HG02884 (cell line): Measurements from ENCODE around the gene ERG.

Source experiments
- ATAC-seq: cut with Tn5 transposase; IDR thresholded peaks from one replicate; pipeline ENCODE4 v1.9.1; 2021; ENCODE audit warnings: mild to moderate bottlenecking, moderate library complexity; ENCODE audit not compliant: unreplicated experiment

The ERG gene

DNA sequence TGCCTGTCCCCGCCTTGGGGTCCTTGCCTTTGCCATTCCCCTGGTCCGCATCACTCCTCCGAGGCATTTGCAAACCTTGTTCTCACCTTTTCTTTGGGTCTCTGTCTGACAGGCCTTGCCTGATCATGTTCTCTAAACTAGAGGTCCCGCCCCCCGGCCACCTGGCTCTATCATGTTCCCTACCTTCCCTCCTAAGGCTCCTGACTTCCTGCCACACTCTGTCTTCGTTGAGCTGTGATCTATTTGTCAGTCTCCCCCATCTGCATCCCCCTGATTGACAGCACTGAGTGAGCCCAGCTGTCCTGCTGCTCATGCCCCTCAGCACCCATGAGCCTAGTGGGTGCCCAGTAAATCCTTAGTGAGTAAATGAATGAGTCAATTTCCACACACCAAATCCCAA is 22.8 kb downstream of the ERG start:
- no peak for ATAC-seq

DNA sequence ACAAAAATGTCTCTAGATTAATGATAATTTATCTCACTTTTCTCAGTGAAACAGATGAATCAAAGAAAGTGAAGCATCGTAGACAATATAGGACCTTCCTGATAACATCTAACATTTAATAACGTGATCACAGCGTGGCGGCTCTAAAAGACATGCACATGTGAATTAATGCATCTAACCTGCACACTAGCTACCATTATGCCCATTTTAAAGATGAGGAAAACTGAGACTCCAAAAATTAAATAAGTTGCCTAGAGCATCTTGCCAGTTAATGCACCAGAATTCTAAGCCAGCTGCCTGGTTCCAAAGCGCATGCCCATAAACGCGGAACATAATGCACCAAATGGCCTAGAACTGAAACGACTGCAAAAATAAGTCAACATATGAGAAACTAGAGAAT is 23.5 kb downstream of the ERG start:
- ATAC-seq, result no peak

DNA sequence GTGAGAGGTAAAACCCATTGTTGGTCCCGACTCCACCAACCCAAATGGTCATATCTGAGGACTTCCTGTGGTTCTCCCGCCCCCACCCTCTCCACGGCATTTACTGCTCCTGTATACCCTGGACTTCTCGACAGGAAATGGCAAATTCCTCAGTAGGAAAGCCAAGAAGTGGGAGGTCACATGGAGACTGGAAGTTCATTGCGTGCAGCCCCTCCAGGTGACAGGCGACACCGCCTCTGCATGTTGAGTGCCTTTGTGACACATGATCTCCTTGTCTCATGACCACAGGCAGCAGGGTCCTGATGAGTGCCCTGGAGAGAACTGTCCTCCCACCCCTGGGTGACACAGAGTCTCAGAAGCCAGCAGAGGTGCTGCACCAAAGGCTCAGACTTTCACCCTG is 24.2 kb downstream of the ERG start:
- ATAC-seq, result no peak

DNA sequence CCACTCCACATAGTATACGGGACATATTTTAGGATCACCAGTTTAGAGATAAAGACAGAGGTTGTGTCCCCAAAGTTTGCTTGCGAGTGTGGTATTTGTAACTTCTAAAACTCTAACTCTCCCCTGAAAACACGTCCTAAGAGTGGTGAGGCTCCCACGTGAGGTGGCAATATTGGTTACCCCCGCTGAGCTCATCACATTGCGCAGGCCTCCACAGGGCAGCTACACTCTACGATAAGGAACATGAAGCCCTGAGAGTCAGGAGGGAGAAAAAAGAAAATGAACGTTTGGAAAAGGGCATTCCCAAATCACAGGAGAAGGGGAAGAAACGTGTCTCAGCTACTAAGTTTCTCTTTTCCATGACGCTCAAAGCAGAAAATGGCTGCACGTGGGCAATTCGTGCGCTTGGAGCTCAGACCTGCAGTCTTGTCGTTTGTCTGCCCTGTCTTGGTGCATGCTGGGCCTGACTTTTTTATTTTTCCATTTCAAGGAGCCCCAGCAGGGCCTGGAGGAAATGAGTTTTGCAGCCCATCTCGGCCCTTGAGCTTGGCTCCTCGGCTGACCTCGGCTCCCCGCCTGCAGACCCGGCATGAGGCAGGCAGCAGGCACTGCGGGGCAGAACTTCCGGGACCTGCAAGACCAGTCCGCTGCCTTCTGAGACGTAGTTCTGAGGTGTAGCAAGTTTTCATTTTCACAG is 25.7 kb downstream of the ERG start:
- no peak for ATAC-seq

DNA sequence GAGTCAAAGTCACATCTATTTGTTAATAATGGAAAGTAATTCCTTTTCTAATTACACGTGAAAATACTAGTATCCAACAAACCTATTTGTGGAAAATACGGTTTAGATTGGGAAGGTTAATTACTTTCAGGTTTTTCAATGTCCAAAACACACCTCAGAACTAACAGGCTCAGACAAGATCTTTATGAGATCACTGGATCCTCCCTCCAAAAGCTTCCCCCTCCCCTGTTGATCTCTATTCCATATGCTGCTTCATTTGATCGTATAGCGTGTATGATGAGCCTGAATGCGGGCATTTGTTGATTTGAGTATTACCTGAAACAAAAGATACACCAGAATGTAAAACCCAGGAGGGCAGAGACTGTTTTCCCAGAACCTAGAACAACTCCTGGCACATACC is 26.5 kb downstream of the ERG start:
- no peak for ATAC-seq

DNA sequence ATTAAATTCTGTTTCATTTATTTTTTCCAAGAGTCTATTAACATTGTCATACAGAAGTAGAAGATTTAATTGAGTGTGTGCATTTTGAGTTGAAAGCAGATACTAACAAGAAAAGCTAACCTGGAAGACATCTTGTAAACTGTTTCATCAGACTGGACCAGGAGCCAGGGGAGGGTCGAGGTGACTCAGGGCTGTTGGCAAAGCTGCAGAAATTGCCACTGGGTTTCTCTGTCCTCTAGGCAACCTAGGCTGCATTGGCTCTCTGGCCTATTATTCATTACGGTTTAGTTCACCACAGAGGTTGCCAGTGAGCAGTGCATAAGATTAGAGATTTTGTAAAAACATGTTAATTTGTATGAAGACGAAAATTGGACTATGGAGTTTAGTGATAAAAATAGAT is 27.5 kb downstream of the ERG start:
- ATAC-seq, result no peak

DNA sequence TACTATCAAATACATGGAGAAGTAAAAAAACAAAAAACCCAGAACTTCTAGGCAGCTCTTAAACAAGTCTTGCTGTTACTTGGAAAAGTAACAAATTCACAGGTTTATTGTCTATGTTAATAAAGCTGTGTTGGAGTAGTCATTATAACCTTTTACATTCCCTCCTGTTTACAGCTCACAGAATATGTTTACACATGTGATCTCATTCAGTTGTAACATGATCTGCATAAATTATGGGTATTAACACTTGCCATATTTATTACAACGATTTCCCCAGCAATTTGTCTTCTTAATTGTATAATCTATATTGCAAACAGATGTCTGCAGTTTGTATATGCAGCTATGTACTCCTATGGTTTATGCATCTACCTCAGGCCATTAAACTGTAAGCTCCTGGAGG is 28.6 kb downstream of the ERG start:
- ATAC-seq, result no peak

DNA sequence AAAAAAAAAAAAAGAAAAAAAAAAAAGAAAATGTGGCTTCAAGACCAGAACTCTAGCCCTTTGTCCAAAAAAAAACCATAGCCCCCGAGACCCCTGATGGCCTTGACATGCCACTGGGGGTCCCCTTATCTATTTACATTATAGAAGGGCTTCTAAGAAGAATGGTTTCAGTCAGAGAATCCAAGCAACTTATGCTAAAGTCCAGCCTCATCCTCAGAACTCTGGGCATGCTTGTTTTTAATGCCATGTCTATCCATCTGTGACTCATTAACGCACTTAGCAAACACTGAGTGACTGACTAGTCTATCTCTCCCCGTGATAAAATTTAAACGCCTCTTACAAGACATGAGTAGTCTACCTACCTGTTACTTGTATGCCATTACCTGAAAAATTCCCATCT is 29.3 kb downstream of the ERG start:
- no peak for ATAC-seq

DNA sequence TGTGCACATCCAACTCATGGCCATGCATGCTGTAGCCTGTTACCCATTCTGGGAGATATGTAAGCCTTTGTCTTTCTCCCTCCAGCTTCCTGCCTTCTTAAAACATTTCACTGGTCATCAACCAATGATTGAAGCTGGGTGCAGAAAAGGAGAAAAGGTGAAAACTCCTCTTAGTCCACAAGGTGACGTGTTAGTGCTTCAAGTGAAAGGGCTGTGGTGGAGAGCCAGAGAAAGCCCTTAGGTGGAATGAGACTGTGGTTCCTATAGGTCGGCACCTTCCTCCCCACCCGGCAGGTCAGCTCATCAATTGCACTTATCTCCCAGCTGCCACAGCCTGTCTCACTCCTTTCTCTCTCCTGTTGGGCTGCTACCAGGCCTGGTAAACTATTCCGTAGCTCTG is 30.4 kb downstream of the ERG start:
- no peak for ATAC-seq

DNA sequence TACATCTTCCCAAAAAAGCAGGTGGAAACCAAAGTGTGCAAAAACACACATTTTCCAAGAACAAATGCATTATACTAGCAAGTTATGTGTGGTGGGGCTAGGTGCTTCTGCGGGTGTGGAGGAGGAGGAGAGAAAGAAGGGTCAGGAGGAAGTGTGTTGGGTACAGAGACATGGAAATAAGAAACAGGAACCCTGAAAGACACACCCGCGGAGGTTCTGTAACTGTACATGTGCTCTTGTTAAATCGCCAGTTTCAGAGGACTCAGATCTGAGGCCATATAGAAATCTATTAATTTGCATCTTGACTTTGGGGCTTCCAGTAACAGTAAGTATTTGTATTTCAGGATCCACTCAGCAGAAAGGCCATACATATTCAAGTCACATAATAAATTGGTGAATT is 30.9 kb downstream of the ERG start:
- ATAC-seq, result no peak

DNA sequence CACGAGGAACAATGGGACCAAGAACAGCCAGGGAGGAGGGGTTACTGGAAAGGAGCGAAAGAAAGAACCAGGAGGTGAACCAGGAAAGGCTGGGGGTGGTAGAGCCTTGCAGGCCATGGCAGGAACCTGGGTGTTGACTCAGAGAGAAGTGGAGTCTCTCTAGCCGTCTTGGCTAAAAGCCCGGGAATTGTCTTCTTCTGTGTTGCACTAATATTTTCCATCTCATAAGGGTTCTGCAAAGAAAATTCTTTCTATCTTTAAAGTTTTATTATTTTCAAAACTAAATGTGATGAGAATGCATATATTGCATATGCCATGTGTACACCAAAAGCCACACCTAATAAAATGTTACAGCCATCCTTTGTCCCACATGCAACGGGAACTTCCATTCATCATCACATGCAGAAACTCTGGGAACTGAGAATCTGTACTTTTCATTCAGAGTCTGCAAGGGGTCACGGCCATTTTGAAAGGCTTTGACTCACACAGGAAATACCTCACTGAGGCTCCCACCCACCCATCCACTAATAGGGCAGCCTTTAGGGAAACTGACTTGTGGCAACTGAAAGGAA is 38.0 kb downstream of the ERG start:
- ATAC-seq, result no peak

DNA sequence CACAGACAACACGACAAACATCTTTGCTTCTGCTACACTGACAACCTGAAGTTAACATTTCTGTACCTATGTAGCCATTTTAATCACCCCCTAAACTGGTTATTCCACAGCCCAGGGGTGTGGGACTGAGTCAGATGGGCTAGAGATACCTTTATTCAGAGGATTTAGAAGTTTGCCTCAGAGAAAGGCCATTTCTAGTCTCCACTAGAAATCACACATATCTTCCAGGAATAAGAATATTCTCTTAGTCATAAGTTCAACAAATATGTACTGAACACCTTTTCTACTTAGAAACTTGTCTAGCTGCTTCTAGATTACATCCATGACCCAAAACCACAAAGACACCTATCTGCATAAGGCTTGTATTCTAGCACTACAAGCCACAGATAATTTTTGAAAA is 38.8 kb downstream of the ERG start:
- ATAC-seq, result no peak

DNA sequence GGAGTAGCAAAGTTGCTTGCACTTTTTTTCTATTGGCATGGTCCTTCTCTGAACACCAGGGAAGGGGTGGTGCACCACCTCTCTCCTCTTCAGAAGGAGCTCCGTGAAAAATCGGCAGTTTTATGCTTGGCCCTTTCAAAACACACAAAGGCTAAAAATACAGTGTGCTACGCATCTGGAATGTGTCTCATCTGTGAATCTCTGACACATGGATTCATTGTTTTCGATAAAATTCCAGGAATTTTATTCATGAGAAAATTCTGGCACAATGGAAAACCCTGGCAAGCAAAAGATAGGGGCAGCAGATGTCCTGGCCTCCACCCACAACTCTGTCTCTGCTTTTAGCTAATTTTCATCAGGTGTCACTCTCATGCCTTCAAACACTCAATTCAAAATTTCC is 42.9 kb downstream of the ERG start:
- ATAC-seq, result no peak

DNA sequence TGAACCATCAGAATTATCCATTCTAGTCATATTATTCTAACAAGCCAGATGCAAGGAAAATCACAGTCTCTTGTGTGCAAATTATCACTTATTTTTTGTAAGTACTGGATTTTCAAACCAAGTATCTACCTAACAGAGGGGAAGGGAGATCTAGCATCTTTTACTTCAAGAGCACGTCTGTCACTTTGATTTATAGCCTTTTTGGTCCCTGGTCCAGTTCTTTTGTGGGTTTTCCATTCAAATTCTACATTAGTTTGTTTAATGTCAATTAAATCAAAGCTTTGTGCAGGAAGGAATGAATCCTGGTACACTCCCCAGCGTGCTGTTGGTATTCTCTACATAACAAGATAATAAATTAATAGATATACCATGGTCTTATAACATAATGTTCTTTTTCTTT is 43.6 kb downstream of the ERG start:
- no peak for ATAC-seq

DNA sequence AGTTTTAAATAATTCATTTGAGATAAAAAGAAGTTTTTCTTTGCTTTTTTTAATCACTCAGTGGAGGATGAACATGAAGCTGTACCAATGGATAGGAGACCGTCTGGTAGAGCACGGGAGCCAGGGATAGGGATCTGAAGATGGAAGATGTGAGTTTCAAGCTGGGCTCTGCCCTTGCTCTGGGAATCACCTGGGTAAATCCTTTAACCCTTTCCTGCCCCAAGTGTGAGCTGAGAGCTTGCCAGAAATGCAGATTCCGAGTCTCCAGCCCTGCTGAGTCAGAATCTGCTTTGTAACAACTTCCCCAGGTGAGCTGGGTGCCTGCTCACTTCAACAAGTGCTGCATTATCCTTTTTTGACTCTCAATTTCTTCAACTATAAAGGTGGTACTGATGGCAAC is 44.1 kb downstream of the ERG start:
- no peak for ATAC-seq

DNA sequence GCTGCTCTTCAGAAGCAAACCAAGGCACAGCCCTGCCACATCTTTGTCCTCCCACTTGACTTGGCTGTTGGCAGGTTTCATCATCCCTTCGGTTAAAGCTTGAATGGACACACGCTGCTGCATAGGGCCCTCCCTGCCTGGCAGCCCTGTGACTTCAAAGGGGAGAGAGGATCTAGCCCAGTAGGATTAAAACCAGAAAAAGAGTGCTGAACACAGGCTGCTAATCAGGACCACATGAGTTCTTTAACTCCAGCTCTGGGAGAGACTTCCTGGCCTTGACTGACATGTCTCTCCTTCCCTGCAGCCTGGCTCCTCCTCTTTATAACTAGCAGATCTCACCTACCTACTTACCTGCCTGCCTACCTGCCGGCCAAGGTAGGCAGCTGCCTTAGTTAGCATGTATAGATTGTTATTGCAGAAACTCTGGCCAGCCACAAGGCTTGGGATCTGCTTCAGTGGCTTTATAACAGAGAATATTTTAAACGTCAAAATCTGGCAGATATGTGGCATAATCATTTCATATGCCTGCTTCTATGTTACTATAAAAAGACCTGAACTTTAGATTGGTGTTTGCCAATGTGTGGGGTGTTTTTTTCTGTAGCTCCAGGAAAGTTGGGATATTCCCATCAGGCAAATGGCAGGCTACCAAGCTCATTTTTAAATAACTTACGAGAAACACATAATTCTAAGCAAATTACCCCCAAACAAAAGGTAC is 49.4 kb downstream of the ERG start:
- no peak for ATAC-seq

DNA sequence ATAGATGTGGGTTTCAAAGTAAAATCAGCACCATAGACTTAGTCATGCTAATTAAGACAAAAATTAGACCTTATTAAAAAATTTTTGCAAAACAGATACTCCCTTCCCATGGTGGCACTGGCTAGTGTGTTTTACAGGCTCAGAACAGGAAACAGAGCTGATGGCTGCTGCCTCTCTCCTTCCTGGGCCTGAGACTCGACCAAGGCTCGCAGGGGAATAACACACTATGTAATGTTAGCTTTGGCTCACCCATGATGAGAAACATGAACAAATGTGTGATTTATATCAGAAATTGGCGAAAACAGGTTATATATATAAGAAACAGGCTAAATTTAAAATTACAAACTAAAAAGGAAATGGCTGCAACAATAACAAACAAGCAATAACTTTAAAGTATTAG is 50.7 kb downstream of the ERG start:
- ATAC-seq, result no peak

DNA sequence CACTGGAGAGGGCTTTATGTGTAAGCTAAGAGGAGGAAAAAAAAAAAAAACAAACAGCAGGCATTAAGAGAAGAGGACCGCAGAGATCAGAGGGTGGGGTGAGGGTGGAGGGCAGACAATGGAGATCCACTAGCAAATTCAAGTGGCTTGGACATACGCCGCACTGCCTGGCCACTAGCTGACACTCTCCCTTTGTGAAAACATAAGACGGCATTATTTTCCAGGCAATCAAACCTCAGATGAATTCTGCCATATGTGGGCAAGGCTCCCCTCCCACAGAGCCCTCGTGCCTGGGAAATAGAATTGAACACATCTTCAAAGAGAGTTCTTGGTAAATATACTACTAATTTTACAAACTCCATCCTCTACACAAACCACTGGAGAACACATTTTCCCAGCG is 53.6 kb downstream of the ERG start:
- no peak for ATAC-seq

DNA sequence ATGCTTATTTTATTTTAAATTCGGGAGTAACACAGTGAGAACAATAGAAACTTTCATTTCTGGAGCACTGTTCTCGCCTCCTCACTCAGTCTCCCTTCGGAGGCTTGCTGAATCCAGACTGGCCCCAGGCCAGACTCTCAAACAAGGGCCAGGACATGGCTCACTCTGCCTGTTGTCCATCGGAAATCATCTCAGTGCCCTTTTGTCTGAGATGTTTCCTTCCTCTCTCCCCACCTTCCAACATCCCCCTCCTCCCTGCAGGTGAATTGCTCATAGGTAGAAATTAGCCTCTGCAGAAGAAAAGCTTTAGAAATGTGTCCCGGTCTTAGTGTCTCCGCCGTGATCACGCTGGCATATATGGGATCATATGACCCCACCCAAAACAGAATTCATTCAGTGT is 55.2 kb downstream of the ERG start:
- no peak for ATAC-seq

DNA sequence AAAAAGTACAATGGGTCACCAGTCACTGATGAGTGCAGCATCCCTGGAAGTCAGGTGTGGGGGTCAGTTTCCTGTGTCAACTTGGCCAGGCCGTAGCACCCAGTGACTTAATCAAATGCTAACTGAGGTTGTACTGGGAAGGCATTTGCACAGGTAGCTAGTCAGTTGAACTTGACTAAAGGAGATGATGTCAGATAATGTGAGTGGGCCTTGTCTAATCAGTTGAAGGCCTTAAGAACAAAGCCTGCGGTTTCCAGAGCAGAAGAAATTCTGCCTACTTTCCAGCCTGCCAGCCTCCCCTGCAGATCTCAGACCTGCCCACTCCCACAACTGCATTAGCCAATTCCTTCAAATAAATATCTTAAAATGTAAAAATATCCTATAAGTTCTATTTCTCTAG is 57.1 kb downstream of the ERG start:
- ATAC-seq, result no peak

DNA sequence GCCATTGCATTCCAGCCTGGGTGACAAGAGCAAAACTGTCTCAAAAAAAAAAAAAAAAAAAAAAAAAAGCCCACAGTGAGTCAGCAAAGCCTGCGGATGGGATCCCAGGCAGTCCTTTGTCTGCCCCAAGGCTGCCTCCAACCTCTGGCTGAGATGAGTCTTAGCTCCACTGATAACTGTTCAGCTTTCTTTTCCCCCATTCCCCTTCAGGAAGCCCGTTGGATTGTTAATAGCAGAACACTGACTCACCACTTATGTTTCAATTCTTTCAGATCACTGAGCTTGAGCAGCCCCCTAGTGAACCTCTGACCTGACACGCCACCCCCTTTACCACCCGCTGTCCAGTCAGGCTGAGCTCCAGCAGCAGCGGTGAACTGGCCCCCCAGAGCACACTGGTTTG is 57.5 kb downstream of the ERG start:
- ATAC-seq, result no peak

DNA sequence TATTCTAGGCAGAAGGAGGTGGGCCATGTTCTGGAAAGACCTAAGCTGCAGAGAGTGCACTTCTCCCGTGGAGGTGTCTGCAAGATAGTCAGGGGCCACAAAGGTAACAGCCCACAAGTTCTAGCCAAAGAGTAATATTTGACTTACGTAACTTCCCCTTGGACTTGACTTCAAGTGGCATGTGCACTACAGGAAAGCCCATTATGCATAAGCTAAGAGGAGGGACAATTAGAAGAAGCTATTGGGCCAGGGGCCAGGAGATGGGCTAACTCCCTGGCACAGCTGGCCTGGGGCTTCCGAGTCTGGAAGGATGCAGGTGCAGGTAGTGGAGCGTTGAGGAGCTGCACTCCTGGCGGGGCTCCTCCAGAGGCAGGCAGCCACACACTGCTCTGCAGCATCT is 58.3 kb downstream of the ERG start:
- ATAC-seq, result no peak

DNA sequence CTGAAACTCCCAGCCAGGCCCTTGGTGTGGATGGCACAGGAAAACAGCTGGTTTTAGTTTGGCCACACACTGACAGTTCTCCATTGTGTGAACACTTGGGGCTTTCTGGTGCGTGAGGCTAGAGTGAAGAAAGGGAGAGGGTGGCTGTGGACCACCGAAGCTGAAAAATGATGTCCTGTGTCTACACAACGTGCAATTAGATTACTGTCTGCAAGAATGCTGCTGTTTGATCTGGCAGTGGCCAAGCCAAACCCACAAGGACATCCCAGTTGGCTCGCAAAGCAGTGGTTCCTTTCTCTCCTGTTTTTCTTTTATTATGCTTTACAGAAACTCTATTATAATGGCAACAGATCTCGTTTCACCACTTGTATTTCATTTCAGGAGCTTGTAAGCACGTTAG is 58.9 kb downstream of the ERG start:
- no peak for ATAC-seq
